PFSK-1 (cell line): Measurements from ENCODE around the gene KCNK3. TPM values are rescaled to one million over a fixed set of nuclear protein-coding genes. Genes with fewer than 3 reads are reported as not detected.

Experiments used
- FOXP2 ChIP-seq: optimal IDR thresholded peaks from 2 replicates; pipeline ENCODE3; 2011; ENCODE audit warnings: borderline replicate concordance, control low read depth, inconsistent platforms; ENCODE audit not compliant: insufficient read depth; ENCODE audit errors: extremely low read length, extremely low read depth
- POLR2AphosphoS5 ChIP-seq: IDR thresholded peaks from 2 replicates; pipeline ENCODE4 v1.6.1; 2012; ENCODE audit warnings: low read depth, mild to moderate bottlenecking, control low read depth, low read length, moderate library complexity
- SIN3A ChIP-seq: IDR thresholded peaks from 2 replicates; pipeline ENCODE4 v1.6.1; 2012; ENCODE audit warnings: mild to moderate bottlenecking, low read length, moderate library complexity, borderline replicate concordance; ENCODE audit not compliant: insufficient read depth
- TAF1 ChIP-seq: IDR thresholded peaks from 2 replicates; pipeline ENCODE4 v1.6.1; 2012; ENCODE audit warnings: low read length, control low read depth, borderline replicate concordance; ENCODE audit not compliant: insufficient read depth
- polyA plus RNA-seq: library from polyadenylated mRNA; unstranded; fragments of >200 nt; gene quantifications from one replicate; pipeline ENCODE4 v1.2.1, GENCODE V29; 2012; ENCODE audit warnings: low read depth, missing spikeins; ENCODE audit not compliant: insufficient read length
- TF ChIP-seq, protein P1 (sequence below), 2 experiments: IDR thresholded peaks; 2 replicates each; pipeline versions ENCODE4 v1.6.1 to v1.8.0; 2011 to 2012; ENCODE audit warnings: low read depth in 2 of 2, low read length in 2 of 2, control low read depth in 1 of 2, inconsistent platforms in 1 of 2, mild to moderate bottlenecking in 1 of 2, moderate library complexity in 1 of 2; ENCODE audit not compliant: insufficient read depth in 1 of 2

KCNK3 gene
- 0.14 TPM for polyA plus RNA-seq

GRCh38 chr2:26692279-26692896 lies at the start of gene KCNK3:
KCNK3 (plus strand) TSS chr2:26692722; CDS start chr2:26692876, 154 bp downstream.
- TF ChIP-seq TAF1 (no peak), POLR2AphosphoS5 (no peak)
- TF ChIP-seq, protein P1, sequence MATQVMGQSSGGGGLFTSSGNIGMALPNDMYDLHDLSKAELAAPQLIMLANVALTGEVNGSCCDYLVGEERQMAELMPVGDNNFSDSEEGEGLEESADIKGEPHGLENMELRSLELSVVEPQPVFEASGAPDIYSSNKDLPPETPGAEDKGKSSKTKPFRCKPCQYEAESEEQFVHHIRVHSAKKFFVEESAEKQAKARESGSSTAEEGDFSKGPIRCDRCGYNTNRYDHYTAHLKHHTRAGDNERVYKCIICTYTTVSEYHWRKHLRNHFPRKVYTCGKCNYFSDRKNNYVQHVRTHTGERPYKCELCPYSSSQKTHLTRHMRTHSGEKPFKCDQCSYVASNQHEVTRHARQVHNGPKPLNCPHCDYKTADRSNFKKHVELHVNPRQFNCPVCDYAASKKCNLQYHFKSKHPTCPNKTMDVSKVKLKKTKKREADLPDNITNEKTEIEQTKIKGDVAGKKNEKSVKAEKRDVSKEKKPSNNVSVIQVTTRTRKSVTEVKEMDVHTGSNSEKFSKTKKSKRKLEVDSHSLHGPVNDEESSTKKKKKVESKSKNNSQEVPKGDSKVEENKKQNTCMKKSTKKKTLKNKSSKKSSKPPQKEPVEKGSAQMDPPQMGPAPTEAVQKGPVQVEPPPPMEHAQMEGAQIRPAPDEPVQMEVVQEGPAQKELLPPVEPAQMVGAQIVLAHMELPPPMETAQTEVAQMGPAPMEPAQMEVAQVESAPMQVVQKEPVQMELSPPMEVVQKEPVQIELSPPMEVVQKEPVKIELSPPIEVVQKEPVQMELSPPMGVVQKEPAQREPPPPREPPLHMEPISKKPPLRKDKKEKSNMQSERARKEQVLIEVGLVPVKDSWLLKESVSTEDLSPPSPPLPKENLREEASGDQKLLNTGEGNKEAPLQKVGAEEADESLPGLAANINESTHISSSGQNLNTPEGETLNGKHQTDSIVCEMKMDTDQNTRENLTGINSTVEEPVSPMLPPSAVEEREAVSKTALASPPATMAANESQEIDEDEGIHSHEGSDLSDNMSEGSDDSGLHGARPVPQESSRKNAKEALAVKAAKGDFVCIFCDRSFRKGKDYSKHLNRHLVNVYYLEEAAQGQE (IDR thresholded peaks at IDR 0.05; ENCODE audit: insufficient read depth in 1 of 2, low read depth in 2 of 2, low read length in 2 of 2) = peak; percentile 73 to 74; a peak in 3 of 4 replicates

GRCh38 chr2:26644188-26644835 lies 48.2 kb upstream of the KCNK3 start:
- TF ChIP-seq POLR2AphosphoS5 (no peak), SIN3A (no peak), TAF1 (no peak), FOXP2 (no peak)
- TF ChIP-seq, protein P1 (IDR thresholded peaks at IDR 0.05; ENCODE audit: insufficient read depth in 1 of 2, low read depth in 2 of 2, low read length in 2 of 2) = no peak

DNA sequence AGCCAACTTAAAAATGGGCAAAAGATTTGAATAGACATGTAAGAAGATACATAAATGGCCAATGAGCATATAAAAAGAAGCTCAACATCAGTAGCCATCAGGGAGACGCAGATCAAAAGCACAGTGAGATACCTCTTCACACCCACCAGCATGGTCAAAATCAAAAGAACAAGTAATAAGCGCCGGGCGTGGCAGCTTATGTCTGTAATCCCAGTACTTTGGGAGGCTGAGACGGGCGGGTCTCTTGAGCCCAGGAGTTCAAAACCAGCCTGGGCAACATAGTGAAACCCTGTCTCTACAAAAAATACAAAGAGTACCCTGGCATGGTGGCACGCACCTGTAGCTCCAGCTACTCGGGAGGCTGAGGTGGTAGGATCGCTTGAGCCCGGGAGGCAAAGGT lies 46.8 kb upstream of the KCNK3 start:
- TF ChIP-seq SIN3A (no peak), POLR2AphosphoS5 (no peak), FOXP2 (no peak), TAF1 (no peak)
- TF ChIP-seq, protein P1 (IDR thresholded peaks at IDR 0.05; ENCODE audit: insufficient read depth in 1 of 2, low read depth in 2 of 2, low read length in 2 of 2) = no peak

DNA sequence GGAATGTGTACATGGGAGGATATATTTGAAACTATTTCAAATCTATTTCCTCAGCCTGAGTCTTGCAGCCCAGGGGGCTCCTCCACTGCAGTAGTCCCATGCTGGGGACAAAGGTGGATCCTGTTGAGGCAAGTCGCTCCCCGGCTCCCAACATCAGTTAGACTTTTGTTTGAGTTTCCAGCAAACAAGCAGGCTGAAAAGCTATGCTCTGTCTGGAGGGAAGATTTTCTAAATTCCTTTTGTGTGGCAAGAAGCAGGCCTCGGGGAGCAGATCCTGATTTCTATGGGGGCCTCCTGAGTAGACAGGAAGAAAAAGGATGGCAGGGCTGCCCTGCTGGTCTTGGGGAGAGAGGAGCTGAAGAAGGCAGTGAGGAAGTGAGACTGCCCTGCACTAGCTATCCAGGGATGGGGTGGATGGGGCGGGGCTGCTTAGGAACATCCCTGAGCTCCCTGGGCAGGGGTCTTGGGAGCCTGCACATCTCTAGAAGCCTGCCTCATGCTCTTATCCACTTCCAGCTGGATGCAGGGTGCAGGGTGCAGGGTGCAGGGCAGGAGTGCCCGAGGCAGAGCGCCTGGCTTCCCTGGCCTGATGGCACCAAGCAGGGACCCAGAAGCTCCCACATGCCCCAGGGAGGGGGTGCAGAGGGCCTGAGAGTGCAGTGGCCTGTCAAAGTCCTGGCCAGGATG lies 45.4 kb upstream of the KCNK3 start:
- no peak for TF ChIP-seq POLR2AphosphoS5
- TF ChIP-seq TAF1 = no peak
- TF ChIP-seq FOXP2 = no peak
- TF ChIP-seq, protein P1 (IDR thresholded peaks at IDR 0.05; ENCODE audit: insufficient read depth in 1 of 2, low read depth in 2 of 2, low read length in 2 of 2) = no peak
